CD4-positive, alpha-beta memory T cell (primary cell): Measurements from ENCODE around the gene SLC6A19. TPM values are rescaled to one million over a fixed set of nuclear protein-coding genes. Genes with fewer than 3 reads are reported as not detected.
"Not testable (repeated sequence)": the region's sequence is repeated elsewhere in the genome, so short reads cannot be mapped to it uniquely, and the experiment has no call there.

Source experiments
- CTCF ChIA-PET: fragments of 350-600 bp; sonication (Branson Sonifier 250); formaldehyde crosslinking; loops from one replicate; lab custom pipeline; 2021; ENCODE audit warnings: inconsistent platforms; ENCODE audit not compliant: partially characterized antibody; lab: Charles Lee
- POLR2A ChIA-PET: fragments of 350-600 bp; sonication (Branson Sonifier 250); formaldehyde crosslinking; loops from one replicate; lab custom pipeline; 2021; ENCODE audit not compliant: partially characterized antibody; lab: Charles Lee
- DNase-seq, 5 donors: peaks; one replicate each; pipeline versions ENCODE4 v3.0.0 to v3.0.0-alpha.2; 2020 to 2022; ENCODE audit warnings: mixed read lengths in 1 of 5
- H3K27ac ChIP-seq: one replicate; pipeline ENCODE4 v1.7.0; 2013; ENCODE audit warnings: low read depth, low read length
- H3K27me3 ChIP-seq: 2 replicates; pipeline ENCODE4 v1.7.0; 2013; ENCODE audit warnings: mild to moderate bottlenecking, low read length, moderate library complexity; ENCODE audit not compliant: insufficient read depth
- H3K36me3 ChIP-seq: 2 replicates; pipeline ENCODE4 v1.7.0; 2013; ENCODE audit warnings: mild to moderate bottlenecking, low read length, moderate library complexity; ENCODE audit not compliant: insufficient read depth
- H3K4me1 ChIP-seq: 2 replicates; pipeline ENCODE4 v1.7.0; 2013; ENCODE audit warnings: mild to moderate bottlenecking, low read length, moderate library complexity; ENCODE audit not compliant: insufficient read depth
- H3K4me3 ChIP-seq, 2 donors: one replicate each; pipeline ENCODE4 v1.7.0; 2013; ENCODE audit warnings: low read length in 2 of 2, mild to moderate bottlenecking in 1 of 2
- H3K9me3 ChIP-seq, 2 donors: one replicate each; pipeline ENCODE4 v1.7.0; 2013; ENCODE audit warnings: low read length in 2 of 2, control low read depth in 1 of 2; ENCODE audit not compliant: control insufficient read depth in 1 of 2
- H3K27ac Mint-ChIP-seq, 7 donors: one replicate each; pipeline ENCODE4 v1.8.0; 2020 to 2021; ENCODE audit warnings: mixed read lengths in 7 of 7, mild to moderate bottlenecking in 6 of 7, inconsistent platforms in 3 of 7, moderate library complexity in 3 of 7
- H3K27me3 Mint-ChIP-seq, 2 donors: one replicate each; pipeline ENCODE4 v1.8.0; 2020 to 2021; ENCODE audit warnings: mixed read lengths in 2 of 2
- H3K36me3 Mint-ChIP-seq, 2 donors: one replicate each; pipeline ENCODE4 v1.8.0; 2020 to 2021; ENCODE audit warnings: mixed read lengths in 2 of 2, inconsistent platforms in 1 of 2, mild to moderate bottlenecking in 1 of 2
- H3K4me1 Mint-ChIP-seq, 4 donors: one replicate each; pipeline ENCODE4 v1.8.0; 2020 to 2021; ENCODE audit warnings: mixed read lengths in 4 of 4, mild to moderate bottlenecking in 1 of 4
- H3K4me3 Mint-ChIP-seq, 8 donors: one replicate each; pipeline ENCODE4 v1.8.0; 2020 to 2021; ENCODE audit warnings: mixed read lengths in 8 of 8, mild to moderate bottlenecking in 7 of 8, moderate library complexity in 6 of 8, inconsistent platforms in 3 of 8
- H3K9me3 Mint-ChIP-seq, 8 donors: one replicate each; pipeline ENCODE4 v1.8.0; 2020 to 2021; ENCODE audit warnings: mixed read lengths in 8 of 8, mild to moderate bottlenecking in 5 of 8, inconsistent platforms in 3 of 8, moderate library complexity in 1 of 8
- intact Hi-C: fragments of 100-400 bp; cut with micrococcal nuclease; formaldehyde crosslinking; loops from one replicate; pipeline ENCODE4 v1.15.1; 2023
- polyA plus RNA-seq, 2 donors: library from polyadenylated mRNA; unstranded; fragments of 300-500 nt; fragmentation: Illumina TruSeq; gene quantifications; one replicate each; pipeline ENCODE4 v1.2.3, GENCODE V29; 2021
- total RNA-seq, 2 experiments: library from RNA; stranded (reverse); gene quantifications; one replicate each; pipeline ENCODE4 v1.2.3, GENCODE V29; 2021

Gene SLC6A19
- total and polyA plus RNA-seq, 4 experiments from 2014 or later = not detected

GRCh38 chr5:1226839-1227581 is 25.6 kb downstream of the SLC6A19 start:
- ChIA-PET POLR2A (no interaction called here), CTCF (no interaction called here)
- Histone ChIP-seq H3K27me3 (no peaks in the 10 kb centered on the region), H3K36me3 (no peaks in the 10 kb centered on the region), H3K4me3 (no peak overlapping the region), H3K9me3 (no peaks in the 10 kb centered on the region), H3K4me1 (no peaks in the 10 kb centered on the region), H3K27ac (no peak overlapping the region)
- intact Hi-C loops = no loop called here
- peak overlapping the region in 1 of 7 donors; percentile 72 for H3K27ac Mint-ChIP-seq
- no peak overlapping the region for H3K4me3 Mint-ChIP-seq
- peaks cover 0 to 5% (median under 1%) of the 10 kb centered on the region in 4 donors for H3K4me1 Mint-ChIP-seq
- no peaks in the 10 kb centered on the region for H3K36me3 Mint-ChIP-seq
- no peaks in the 10 kb centered on the region for H3K9me3 Mint-ChIP-seq
- peaks cover 2 to 8% of the 10 kb centered on the region in 2 donors for H3K27me3 Mint-ChIP-seq
- DNase-seq = no peak

- no peaks in the 10 kb centered on the region for H3K27me3 ChIP-seq
- no peaks in the 10 kb centered on the region for H3K9me3 ChIP-seq
- no peak overlapping the region for H3K4me3 Mint-ChIP-seq
- peaks cover 2 to 8% of the 10 kb centered on the region in 2 donors for H3K27me3 Mint-ChIP-seq
- intact Hi-C loops = no loop called here
- H3K9me3 Mint-ChIP-seq = no peaks in the 10 kb centered on the region
- ChIA-PET POLR2A (no interaction called here), CTCF (no interaction called here)
- no peaks in the 10 kb centered on the region for H3K36me3 ChIP-seq
- no peaks in the 10 kb centered on the region for H3K4me1 ChIP-seq
- peak in 1 of 5 donors; percentile 20 for DNase-seq
- no peak overlapping the region for H3K4me3 ChIP-seq
- H3K36me3 Mint-ChIP-seq = no peaks in the 10 kb centered on the region
- H3K27ac ChIP-seq = no peak overlapping the region
- H3K27ac Mint-ChIP-seq = no peak overlapping the region
- H3K4me1 Mint-ChIP-seq = peaks cover 0 to 5% (median under 1%) of the 10 kb centered on the region in 4 donors
Observed at GRCh38 chr5:1227667-1228066, 26.3 kb downstream of the SLC6A19 start.

- Histone ChIP-seq H3K4me3 (no peak overlapping the region), H3K9me3 (no peaks in the 10 kb centered on the region), H3K27ac (no peak overlapping the region), H3K4me1 (no peaks in the 10 kb centered on the region), H3K36me3 (no peaks in the 10 kb centered on the region), H3K27me3 (no peaks in the 10 kb centered on the region)
- intact Hi-C loops = no loop called here
- CTCF ChIA-PET = no interaction called here
- no peak overlapping the region for H3K27ac Mint-ChIP-seq
- DNase-seq = no peak
- H3K9me3 Mint-ChIP-seq = no peaks in the 10 kb centered on the region
- POLR2A ChIA-PET = no interaction called here
- H3K36me3 Mint-ChIP-seq = no peaks in the 10 kb centered on the region
- H3K4me3 Mint-ChIP-seq = no peak overlapping the region
- peaks cover 0 to 5% (median under 1%) of the 10 kb centered on the region in 4 donors for H3K4me1 Mint-ChIP-seq
- H3K27me3 Mint-ChIP-seq = peaks cover 2 to 8% of the 10 kb centered on the region in 2 donors
Observed at GRCh38 chr5:1228120-1228519, 26.7 kb downstream of the SLC6A19 start.

- H3K9me3 Mint-ChIP-seq, intact Hi-C loops, H3K4me3 ChIP-seq, DNase-seq, H3K4me3 Mint-ChIP-seq, H3K4me1 Mint-ChIP-seq, POLR2A ChIA-PET, H3K4me1 ChIP-seq, CTCF ChIA-PET, H3K27ac Mint-ChIP-seq, H3K27ac ChIP-seq, H3K27me3 ChIP-seq, H3K36me3 ChIP-seq, H3K36me3 Mint-ChIP-seq, H3K27me3 Mint-ChIP-seq, H3K9me3 ChIP-seq: not testable (repeated sequence)
Observed at GRCh38 chr5:1229023-1229422, 27.6 kb downstream of the SLC6A19 start.

DNA sequence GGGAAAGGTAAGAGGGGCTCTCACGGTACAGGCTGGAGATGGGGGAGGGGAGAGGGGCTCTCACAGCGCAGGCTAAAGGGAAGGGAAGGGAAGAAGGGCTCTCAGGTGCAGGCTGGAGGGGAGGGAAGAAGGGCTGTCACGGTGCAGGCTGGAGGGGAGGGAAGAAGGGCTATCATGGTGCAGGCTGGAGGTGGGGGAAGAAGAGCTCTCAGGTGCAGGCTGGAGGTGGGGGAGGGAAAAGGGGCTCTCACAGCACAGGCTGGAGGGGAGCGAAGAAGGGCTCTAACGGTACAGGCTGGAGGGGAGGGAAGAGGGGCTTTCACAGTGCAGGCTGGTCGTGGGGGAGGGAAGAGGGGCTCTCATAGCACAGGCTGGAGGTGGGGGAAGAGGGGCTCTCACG is 28.4 kb downstream of the SLC6A19 start:
- CTCF ChIA-PET = no interaction called here
- H3K4me3 Mint-ChIP-seq = no peak overlapping the region
- Histone ChIP-seq H3K27me3 (no peaks in the 10 kb centered on the region), H3K9me3 (no peaks in the 10 kb centered on the region), H3K4me3 (no peak overlapping the region), H3K36me3 (no peaks in the 10 kb centered on the region), H3K4me1 (no peaks in the 10 kb centered on the region), H3K27ac (no peak overlapping the region)
- peaks cover 0 to 2% (median 0%) of the 10 kb centered on the region in 8 donors for H3K9me3 Mint-ChIP-seq
- POLR2A ChIA-PET = no interaction called here
- no peak overlapping the region for H3K27ac Mint-ChIP-seq
- no peak for DNase-seq
- intact Hi-C loops = no loop called here
- H3K4me1 Mint-ChIP-seq = peaks cover 0 to 5% (median under 1%) of the 10 kb centered on the region in 4 donors
- H3K27me3 Mint-ChIP-seq = peaks cover 2 to 8% of the 10 kb centered on the region in 2 donors
- no peaks in the 10 kb centered on the region for H3K36me3 Mint-ChIP-seq

DNA sequence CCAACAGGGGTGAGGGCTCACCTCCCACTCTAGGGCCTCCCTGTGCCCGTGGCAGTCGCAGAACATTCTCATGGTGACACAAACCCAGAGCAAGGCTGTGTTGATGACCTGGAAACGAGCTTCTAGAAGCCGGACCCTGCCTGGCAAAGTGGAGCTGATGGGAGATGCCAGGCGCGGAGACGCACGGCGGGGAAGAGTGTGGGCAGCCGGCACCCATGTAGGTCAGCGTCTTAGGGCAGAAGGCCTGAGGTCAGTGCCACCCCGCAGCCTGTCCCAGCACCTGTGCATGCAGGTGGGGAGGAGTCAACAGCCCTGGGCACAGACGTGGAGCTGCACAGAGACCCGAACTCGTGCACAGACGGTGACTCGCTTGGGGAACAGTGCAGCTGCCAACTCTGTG is 29.2 kb downstream of the SLC6A19 start:
- DNase-seq = no peak
- H3K9me3 ChIP-seq = no peaks in the 10 kb centered on the region
- H3K4me1 ChIP-seq = no peaks in the 10 kb centered on the region
- ChIA-PET POLR2A (no interaction called here), CTCF (no interaction called here)
- Mint-ChIP-seq H3K4me1 (peaks cover 0 to 5% (median under 1%) of the 10 kb centered on the region in 4 donors), H3K27ac (peak overlapping the region in 1 of 7 donors; percentile 56), H3K36me3 (no peaks in the 10 kb centered on the region), H3K9me3 (peaks cover 0 to 4% (median under 1%) of the 10 kb centered on the region in 8 donors), H3K27me3 (peaks cover 2 to 8% of the 10 kb centered on the region in 2 donors), H3K4me3 (no peak overlapping the region)
- no peak overlapping the region for H3K27ac ChIP-seq
- H3K4me3 ChIP-seq = no peak overlapping the region
- no peaks in the 10 kb centered on the region for H3K27me3 ChIP-seq
- H3K36me3 ChIP-seq = no peaks in the 10 kb centered on the region
- intact Hi-C loops = no loop called here

GRCh38 chr5:1231354-1231905 is 30.0 kb downstream of the SLC6A19 start:
- CTCF ChIA-PET = no interaction called here
- peak in 1 of 5 donors; percentile 16 for DNase-seq
- intact Hi-C loops = no loop called here

More at GRCh38 chr5:1231354-1231905, 30.0 kb downstream of the SLC6A19 start:
- Histone ChIP-seq H3K36me3 (no peaks in the 10 kb centered on the region), H3K27ac (no peak overlapping the region), H3K4me1 (no peaks in the 10 kb centered on the region), H3K4me3 (no peak overlapping the region), H3K9me3 (no peaks in the 10 kb centered on the region), H3K27me3 (no peaks in the 10 kb centered on the region)
- POLR2A ChIA-PET = no interaction called here
- peaks cover 6 to 14% of the 10 kb centered on the region in 2 donors for H3K27me3 Mint-ChIP-seq
- no peak overlapping the region for H3K4me3 Mint-ChIP-seq
- H3K36me3 Mint-ChIP-seq = no peaks in the 10 kb centered on the region
- H3K9me3 Mint-ChIP-seq = peaks cover 4 to 12% (median 8%) of the 10 kb centered on the region in 8 donors
- peaks cover 0 to 5% (median under 1%) of the 10 kb centered on the region in 4 donors for H3K4me1 Mint-ChIP-seq
- no peak overlapping the region for H3K27ac Mint-ChIP-seq
